Measurements from ENCODE around the gene MCC.

- TF ChIP-seq ELF4 (CRISPR knock-in tag; IDR thresholded peaks at IDR 0.05; ENCODE audit: low read depth) (no peak), NR2C2 (CRISPR knock-in tag; IDR thresholded peaks at IDR 0.05) (no peak), ETV6 (CRISPR knock-in tag; IDR thresholded peaks at IDR 0.05) (no peak), FOXP1 (CRISPR knock-in tag; IDR thresholded peaks at IDR 0.05; ENCODE audit: borderline replicate concordance) (no peak), MAX (CRISPR knock-in tag; IDR thresholded peaks at IDR 0.05) (no peak), CTCF (IDR thresholded peaks at IDR 0.05) (no peak), USF1 (CRISPR knock-in tag; IDR thresholded peaks at IDR 0.05) (no peak), SP1 (CRISPR knock-in tag; conservative IDR thresholded peaks at IDR 0.05) (no peak), E2F4 (CRISPR knock-in tag; IDR thresholded peaks at IDR 0.05; ENCODE audit: borderline replicate concordance, low read depth) (no peak), ZNF263 (CRISPR knock-in tag; IDR thresholded peaks at IDR 0.05; ENCODE audit: low read depth) (no peak), USF2 (CRISPR knock-in tag; IDR thresholded peaks at IDR 0.05) (no peak), SMAD3 (CRISPR knock-in tag; IDR thresholded peaks at IDR 0.05; ENCODE audit: borderline replicate concordance) (no peak), ATF2 (CRISPR knock-in tag; IDR thresholded peaks at IDR 0.05; ENCODE audit: borderline replicate concordance, low read depth) (no peak), IRF2 (CRISPR knock-in tag; IDR thresholded peaks at IDR 0.05; ENCODE audit: borderline replicate concordance, low read depth) (no peak)
Observed at GRCh38 chr5:113150221-113150620, 338.0 kb downstream of the MCC start.
